ENCODE results near the gene ESPN.
A peak's percentile ranks its signal among the peaks of the same experiment; 100 is the strongest.

The ESPN gene

GRCh38 chr1:6466751-6467150 lies 42.2 kb downstream of the ESPN start:
- no peak for DNase-seq

DNA sequence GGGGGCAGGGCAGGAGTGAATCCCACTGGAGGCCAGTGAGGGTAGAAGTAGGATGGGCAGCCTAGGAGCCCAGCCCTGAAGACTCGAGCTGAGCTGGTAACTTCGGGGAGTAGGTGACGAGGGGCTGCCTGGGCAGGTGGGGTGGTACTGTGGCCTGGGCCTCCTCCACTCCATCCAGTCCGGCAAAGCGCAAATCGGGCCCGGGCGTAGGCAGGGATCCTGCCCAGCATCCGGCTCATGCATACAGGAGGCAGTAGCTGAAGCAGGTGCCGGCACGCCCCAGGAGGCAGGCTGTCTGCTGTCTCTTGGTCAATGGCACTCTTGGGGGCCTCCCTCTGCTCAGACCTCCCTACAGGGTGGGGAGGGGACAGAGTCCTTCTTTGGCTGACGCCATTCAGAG lies 42.6 kb downstream of the ESPN start:
- DNase-seq = no peak

GRCh38 chr1:6467744-6468688 lies 43.4 kb downstream of the ESPN start:
- DNase-seq = no peak

DNA sequence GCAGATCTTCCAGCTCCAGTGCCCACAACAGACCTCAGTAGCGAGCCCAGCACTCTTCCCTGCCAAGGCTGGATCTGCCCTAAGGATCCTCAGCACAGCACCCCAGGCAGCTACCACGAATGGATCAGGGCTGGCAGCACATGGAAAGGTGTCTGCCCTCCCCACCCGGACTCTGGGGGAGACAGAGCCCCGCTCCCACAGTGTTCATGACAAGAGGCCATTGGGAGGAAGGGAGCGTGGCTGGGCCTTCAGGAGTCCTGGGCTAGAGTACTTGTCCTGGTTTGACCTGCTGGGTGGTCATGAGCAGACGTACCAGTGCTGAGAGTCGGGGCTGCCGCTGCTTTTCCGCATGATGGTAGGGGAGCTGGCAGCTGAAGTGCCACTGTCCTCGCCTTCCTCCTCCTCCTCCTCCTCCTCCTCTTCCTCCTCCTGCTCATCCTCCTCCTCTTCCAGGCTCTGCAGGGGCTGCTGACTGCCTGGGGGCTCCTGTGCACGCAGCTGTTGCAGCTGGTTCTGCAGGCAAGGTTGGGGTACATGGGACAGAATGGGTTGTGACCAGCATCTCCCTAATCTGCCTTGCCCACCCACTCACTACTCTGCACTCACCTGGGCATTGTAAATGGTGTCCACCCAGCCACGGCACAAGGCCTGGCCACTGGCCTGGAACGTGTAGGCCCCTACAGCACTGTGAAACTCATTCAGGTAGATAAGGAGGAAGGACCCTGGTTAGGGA lies 44.3 kb downstream of the ESPN start:
- DNase-seq = no peak

- DNase-seq = no peak
Observed at GRCh38 chr1:6470132-6471085, 45.8 kb downstream of the ESPN start.

DNA sequence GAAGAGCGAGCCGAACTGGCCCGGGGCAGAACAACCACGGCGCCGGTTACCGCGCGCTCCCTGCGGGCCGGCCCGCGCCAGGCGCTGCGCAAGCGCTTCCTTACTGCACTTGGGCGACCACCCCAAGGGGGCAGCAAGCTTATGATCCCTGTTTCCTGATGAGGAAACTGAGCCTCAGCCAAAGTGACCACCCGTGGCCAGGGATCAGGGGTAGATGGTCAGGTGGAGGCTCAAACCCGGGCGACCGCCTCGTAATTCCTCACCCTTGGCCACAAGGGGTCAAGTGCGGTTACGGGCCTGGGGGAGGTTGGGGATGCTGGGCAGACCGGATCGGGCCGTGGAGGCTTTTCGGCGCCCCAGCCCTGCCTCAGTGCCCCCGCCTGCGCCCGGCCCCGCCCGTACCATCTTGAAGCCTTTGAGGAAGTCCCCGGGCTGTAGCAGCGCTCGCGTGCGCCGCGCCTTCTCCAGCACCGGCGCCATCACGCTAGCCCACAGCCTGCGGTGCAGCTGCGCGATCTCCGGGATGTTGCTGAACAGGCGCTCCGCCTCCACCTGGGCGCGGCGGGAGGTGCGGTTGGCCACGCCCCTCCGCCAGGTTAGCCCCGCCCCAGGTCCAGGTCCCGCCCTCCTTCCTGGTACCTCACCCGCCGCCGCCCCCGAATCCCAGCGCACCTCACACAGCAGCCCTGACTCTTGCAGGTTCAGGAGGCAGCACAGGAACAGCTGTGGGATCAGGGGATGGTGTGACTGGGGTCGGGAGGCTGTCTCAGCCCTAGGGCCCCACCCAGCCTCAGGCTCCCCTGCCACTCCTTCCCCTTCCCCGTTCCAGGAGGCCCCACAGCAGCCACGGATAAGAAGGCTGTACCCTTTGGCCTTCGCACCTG lies 46.8 kb downstream of the ESPN start:
- DNase-seq = no peak

DNA sequence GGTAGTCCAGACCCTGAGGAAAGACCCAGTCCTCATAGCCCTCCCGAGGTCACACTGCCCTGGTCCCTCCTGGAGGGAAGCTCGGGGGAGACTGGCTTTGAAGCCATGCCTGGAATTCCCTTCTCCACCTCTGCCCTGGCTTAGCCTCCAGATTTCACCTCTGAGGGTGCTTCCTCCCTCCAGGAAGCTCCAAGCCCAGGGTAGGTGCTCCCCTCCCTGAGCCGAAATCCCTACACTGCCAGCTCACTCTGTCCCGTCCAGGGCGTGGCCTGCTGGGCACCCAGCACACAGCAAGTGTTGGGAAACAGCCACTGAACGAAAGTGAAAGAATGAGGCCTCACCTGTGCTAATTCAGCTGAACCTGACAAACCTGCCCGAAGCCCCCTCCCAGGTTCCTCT lies 47.4 kb downstream of the ESPN start:
- DNase-seq = no peak

DNA sequence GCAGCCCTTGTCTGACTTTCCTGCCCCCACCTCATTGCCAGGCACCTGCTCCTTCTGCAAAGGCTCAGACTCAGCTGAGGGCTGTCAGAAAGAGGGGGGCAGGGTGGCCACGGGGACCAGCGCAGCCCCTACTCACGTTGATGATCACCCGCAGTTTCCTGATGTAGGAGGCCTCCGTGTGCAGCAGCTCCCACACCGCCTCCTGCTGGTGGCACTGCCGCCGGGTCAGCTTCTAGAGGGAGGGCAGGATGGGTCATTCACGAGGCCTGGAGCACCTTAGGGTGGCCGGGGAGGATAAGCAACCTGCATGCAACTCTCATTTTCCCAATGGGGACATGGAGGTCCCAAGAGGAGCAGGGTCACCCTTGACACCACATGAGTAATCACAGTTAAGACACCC lies 47.8 kb downstream of the ESPN start:
- no peak for DNase-seq

GRCh38 chr1:6473156-6473555 lies 48.6 kb downstream of the ESPN start:
- DNase-seq = no peak

DNA sequence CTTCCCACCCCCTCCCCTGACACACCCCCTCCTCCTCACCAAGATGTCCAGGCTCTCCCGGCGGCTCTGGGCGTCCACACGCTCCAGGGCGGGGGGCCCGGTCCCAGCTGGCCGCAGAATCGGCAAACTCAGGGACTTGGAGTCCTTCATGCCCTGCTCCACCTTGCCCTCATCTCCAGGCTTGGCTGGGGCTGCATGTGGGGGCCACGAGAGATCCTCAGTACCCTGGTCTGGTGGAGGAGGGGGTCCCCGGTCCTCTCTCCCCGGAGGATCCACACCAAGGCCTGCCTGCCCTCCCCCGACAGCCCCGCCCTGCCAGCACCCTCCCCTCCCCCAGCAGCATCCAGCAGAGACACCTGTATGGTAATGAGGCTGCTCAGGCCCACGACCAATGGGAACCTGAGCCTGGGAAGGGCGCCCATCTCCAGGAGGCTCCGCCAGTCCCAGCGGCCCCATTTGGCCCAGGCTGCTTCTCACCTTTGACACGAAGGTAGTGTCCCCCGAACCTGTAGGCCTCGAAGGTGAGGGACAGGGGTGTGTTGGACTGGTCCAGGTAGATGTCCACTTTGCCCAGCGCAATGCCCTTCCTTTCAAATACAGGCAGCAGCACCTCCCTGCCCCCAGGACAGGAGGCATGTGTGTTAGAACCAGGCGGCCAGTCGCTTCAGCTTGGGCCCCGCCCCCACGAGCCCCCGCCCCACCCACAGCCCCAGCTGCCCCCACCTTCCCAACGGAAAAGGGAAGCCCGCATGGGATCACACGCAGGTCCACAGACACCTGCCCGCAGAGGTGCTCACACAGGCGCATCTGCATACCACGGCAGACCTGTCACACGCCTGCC lies 49.6 kb downstream of the ESPN start:
- no peak for DNase-seq

- DNase-seq = no peak
Observed at GRCh38 chr1:6474815-6475282, 50.3 kb downstream of the ESPN start.

GRCh38 chr1:6475381-6476133 lies 51.0 kb downstream of the ESPN start:
- DNase-seq = peak in 1 of 2 experiments; percentile 41

GRCh38 chr1:6476483-6476882 lies 51.9 kb downstream of the ESPN start:
- no peak for DNase-seq

DNA sequence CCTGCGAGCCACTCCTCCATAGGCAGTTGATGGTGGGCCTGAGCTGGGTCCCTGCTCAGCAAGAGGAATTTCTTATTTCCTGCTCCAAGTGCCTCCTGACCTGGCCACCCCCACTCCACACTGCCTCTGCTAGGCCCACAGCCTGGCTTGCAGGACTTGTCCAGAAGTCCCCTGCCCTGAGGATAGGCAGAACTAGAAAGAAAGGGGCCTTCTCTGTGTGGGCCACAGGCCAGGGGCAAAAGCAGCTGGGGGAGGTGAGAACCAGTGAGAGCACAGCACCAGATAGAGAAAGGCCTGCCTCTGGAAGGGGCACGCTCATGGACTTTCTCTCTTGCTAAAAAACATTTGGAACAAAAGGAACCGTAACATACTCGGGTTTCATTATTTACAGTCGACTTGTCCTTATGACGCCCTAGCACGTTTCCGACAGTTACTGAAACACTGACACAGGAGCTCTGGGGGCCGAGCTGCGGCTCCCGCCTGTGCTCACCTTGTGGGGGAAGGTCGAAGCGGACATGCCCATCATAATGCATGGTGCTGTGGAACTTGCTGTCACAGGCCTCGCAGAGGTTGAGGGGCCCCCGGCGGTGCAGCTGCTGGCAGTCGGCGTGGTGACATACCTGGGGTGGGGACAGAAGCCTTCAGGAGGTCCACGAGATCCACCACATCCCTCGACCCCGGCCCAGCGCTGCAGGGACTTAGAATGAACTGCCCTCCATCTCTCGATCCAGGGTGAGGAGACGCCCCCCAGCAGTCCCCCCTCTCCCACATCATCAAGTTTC lies 52.7 kb downstream of the ESPN start:
- no peak for DNase-seq

DNA sequence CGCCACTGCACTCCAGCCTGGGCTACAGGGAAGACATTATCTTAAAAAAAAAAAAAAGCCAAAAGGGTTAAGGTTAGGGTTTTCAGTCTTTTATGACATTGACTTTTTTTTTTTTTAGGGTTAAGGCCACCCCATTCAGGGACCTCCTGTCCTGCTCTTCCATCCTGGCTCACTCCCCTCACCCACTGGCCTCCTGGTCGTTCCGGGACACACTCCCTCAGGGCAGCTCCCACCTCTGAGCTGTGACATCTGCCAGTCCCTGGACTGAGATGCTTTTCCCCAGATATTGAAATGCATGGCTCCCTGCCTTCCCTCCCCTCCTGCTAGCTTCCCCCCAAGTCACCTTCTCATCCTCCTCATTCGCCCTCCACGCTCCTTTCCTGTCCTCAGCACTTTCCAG lies 57.2 kb downstream of the ESPN start:
- DNase-seq = no peak

DNA sequence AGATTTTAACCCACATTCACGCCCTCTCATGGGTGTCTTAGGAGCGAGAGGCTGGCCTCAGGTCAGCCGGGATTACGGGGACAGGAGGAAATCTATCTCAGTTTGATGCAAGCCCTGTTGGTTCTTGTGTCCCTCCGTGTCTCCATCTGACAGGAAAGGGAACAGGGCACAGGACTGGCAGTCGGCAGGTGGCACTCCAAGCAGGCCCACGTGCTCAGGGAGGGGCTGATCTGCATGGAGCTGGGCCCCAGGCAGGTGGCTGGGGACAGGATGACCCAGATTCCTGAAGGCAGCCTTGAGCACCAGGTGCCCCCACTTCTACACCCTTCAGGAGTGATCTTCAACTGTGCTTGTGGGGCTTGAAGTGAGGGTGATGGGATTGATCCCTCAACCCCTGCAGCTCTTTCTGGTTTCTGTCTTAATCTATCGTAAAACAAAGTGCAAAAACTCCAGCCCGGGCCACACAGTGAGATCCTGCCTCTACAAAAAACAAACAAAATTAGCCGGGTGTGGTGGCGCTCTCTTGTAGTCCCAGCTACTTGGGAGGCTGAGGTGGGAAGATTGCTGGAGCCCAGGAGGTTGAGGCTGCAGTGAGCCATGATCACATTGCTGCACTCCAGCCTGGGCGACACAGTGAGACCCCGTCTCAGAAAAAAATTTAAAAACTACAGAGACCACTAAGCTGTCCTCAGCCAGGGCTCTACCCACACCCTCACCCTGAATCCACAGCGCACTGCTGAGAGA lies 58.6 kb downstream of the ESPN start:
- DNase-seq = peak; percentile 16 to 50

DNA sequence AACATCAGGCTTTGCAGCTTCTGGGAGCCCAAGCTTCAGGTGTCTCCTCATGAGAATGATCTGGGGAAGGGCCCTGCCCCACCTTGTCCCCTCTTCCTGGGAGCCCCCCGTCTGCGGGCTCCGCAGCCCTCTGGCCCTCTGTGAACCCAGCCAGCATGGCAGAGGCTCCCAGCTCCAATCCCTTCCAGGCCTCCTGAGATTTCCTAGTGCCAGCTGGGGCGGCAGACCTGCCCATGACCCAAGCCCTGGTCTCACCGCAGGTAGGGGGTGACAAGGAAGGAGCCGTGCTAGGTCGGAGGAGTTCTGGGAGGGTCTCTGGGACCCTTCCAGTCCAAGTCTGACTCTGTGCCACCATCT lies 59.2 kb downstream of the ESPN start:
- DNase-seq = no peak

- no peak for DNase-seq
Observed at GRCh38 chr1:6484826-6485167, 60.2 kb downstream of the ESPN start.
